Stimulated activated CD4-positive, alpha-beta T cell treated with anti-CD3 and anti-CD28 coated beads, Interleukin-1b, Interleukin-23, amount 100 ng/mL, for 1 hour (primary cell): Measurements from ENCODE around the gene EHD1.
"Not testable (repeated sequence)": the region's sequence is repeated elsewhere in the genome, so short reads cannot be mapped to it uniquely, and the experiment has no call there.

Experiments used
- DNase-seq, 2 donors: peaks; one replicate each; pipeline ENCODE4 v3.0.0-alpha.2; 2020; ENCODE audit warnings: low read depth in 2 of 2

EHD1 gene

GRCh38 chr11:64826578-64827450, 51.6 kb downstream of the EHD1 start:
- DNase-seq, result no peak

- DNase-seq, result no peak
Observed at GRCh38 chr11:64826062-64826461, 52.4 kb downstream of the EHD1 start.

- no peak for DNase-seq
Observed at GRCh38 chr11:64823568-64824119, 54.8 kb downstream of the EHD1 start.

GRCh38 chr11:64817476-64817875, 60.9 kb downstream of the EHD1 start:
- DNase-seq, result no peak

DNA sequence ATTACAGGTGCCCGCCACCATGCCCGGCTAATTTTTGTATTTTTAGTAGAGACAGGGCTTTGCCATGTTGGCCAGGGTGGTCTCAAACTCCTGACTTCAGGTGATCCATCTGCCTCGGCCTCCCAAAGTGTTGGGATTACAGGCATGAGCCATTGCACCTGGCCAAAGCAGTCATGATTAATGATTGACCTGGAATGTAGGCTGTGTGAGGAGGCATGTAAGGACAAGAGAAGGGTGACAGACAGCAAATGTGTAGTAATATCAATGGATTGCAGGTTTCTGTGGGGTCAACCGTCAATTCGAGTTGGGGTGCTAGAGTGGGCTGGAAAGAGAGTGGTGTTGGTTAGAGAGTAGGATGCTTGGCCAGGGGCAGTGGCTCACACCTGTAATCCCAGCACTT, 63.0 kb downstream of the EHD1 start:
- DNase-seq, result not testable (repeated sequence)

- DNase-seq, result no peak
Observed at GRCh38 chr11:64814712-64815187, 63.7 kb downstream of the EHD1 start.

DNA sequence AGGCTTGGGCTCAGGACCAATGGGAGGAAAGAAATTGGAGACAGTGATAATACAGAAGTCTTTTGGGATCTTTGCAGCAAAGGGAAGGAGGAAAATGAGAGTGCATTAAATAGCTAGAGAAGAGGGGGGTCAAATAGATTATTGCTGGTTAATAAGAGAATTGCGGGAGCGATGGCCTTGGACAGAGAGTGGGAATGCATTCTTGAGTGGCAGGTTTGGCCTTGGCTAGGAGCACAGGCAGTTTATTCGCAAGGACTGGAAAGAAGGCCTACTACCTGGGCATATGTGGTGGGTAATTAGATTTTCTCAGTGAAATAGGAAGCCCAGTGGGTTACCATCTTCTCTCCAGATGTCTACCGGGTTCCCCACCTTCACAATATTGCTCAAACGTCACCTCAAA, 64.6 kb downstream of the EHD1 start:
- no peak for DNase-seq

GRCh38 chr11:64810891-64811272, 67.5 kb downstream of the EHD1 start:
- no peak for DNase-seq

GRCh38 chr11:64810271-64810890, 68.0 kb downstream of the EHD1 start, which contains the start of gene MEN1:
MEN1 (minus strand) TSS chr11:64810551; CDS start chr11:64810109, 442 bp downstream.
- peak; percentile 25 to 56 for DNase-seq

GRCh38 chr11:64809781-64810241, 68.6 kb downstream of the EHD1 start:
- no peak for DNase-seq

- DNase-seq, result no peak
Observed at GRCh38 chr11:64805481-64805880, 72.9 kb downstream of the EHD1 start.

DNA sequence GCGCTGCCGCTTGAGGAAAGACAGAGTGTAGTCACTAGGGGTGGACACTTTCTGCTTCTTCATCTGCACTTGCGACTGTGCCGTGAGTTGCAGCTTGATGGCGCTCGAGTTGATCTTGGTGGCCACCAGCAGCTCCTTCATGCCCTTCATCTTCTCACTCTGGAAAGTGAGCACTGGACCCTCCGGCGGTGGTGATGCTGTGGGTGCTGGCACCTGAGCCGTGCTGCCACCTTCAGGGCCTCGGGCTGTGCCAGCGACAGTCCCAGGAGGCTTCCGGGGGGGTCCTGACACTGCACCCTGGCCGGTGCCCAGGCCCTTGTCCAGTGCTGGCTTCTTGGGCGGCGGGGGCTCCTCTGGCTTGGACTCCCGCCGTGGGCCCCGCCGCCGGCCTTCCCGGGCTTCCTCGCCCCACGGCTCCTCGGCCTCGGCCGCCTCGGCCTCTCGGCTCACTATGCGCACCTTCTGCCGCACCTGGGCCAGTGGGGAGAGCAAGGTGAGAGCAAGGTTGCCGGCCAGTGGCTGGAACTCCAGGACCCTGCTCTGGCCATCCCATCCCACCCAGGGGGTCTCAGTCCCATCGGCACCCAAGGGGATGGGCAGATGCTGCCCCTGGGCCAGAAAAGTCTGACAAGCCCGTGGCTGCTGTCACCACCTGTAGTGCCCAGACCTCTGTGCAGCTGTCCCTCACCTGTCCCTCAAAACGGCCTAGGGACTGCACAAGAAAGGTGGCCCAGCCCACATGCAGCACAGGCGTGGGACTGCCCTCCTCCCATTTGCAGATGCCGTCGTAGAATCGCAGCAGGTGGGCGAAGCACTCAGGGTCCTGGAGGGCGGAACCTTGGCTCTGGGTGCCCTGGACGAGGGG, 73.8 kb downstream of the EHD1 start:
- DNase-seq, result no peak

GRCh38 chr11:64803846-64804345, 74.5 kb downstream of the EHD1 start:
- no peak for DNase-seq

DNA sequence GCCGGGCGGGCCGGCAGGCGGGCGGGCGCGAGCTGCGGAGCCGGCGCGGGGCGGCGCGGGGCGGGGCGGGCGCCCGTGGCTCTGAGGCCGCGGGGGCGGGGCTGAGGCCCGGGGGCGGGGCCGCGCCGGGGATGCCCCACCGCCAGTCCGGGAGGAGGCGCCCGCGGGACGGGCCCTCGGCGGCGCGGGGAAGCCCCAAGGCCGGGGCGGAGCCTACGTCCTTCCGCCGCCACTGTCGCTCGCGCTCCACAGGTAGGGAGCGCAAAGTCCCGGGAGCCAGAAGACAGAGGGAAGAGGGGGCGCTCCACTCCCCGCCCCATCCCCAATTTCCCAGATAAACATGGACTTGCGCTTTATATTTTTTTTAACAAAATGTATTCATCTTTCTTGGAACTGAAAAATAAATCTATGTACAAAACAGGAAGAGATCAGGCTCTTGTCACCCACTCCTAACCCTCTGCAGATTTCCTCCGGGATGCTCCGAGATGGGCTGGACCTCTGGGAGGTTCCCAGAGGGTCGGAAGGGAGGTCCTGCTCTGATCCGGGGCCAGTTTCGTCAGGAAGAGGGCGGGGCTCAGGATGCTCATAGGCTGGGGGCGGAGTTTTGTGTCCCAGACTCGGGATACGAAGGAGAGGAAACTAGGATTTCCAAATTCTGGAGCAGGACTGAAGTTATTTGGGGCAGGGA, 75.1 kb downstream of the EHD1 start, which contains the start of gene MAP4K2:
Gene MAP4K2 (minus strand): TSS at position 57 of the 688 bp plus-strand sequence. CDS start 65 bp downstream, outside the sequence.
- peak; percentile 73 to 83 for DNase-seq

GRCh38 chr11:64802370-64803157, 75.9 kb downstream of the EHD1 start:
- DNase-seq, result no peak
